Measurements from ENCODE around the gene DCC. TPM values are rescaled to one million over a fixed set of nuclear protein-coding genes. Genes with fewer than 3 reads are reported as not detected.

The DCC gene
- total and polyA plus RNA-seq, 2 donors (not counting 1 experiment from before 2014, with no cell fraction given): not detected

GRCh38 chr18:53375621-53376020 is 1035.6 kb downstream of the DCC start:
- ATAC-seq (ENCODE audit: low read depth) (no peak), DNase-seq (no peak)
- Mint-ChIP-seq H3K4me1 (no peaks in the 10 kb centered on the region), H3K4me3 (no peak overlapping the region), H3K27ac (no peak overlapping the region), H3K27me3 (no peaks in the 10 kb centered on the region), H3K9me3 (ENCODE audit: insufficient read depth) (no peaks in the 10 kb centered on the region)
- intact Hi-C loops (cut with micrococcal nuclease): no loop called here
- H3K4me1 ChIP-seq (ENCODE audit: control insufficient read depth in 2 of 2, insufficient read depth in 2 of 2, low read length in 2 of 2): no peaks in the 10 kb centered on the region
- H3K27ac ChIP-seq (ENCODE audit: low read length in 2 of 2): no peak overlapping the region
- TF ChIP-seq EZH2 (IDR thresholded peaks at IDR 0.05; ENCODE audit: borderline replicate concordance, insufficient read depth, low read depth, low read length, poor library complexity, severe bottlenecking) (no peak), CTCF (IDR thresholded peaks at IDR 0.05) (no peak)
- no peaks in the 10 kb centered on the region for H3K27me3 ChIP-seq (replicated peaks in 1 of 4; ENCODE audit: control extremely low read depth in 1 of 4, control insufficient read depth in 3 of 4, insufficient read depth in 4 of 4, low read length in 3 of 4)
- ChIA-PET POLR2A (no interaction called here), CTCF (no interaction called here)
- no peaks in the 10 kb centered on the region for H3K36me3 ChIP-seq (replicated peaks in 1 of 2; ENCODE audit: control extremely low read depth in 1 of 2, control insufficient read depth in 1 of 2, extremely low read depth in 1 of 2, insufficient read depth in 2 of 2, low read length in 1 of 2)
- H3K9me3 ChIP-seq (ENCODE audit: control extremely low read depth in 1 of 3, control insufficient read depth in 2 of 3, insufficient read depth in 1 of 3, low read length in 2 of 3): no peaks in the 10 kb centered on the region
- no peak overlapping the region for H3K9ac ChIP-seq (ENCODE audit: low read length)
- H4K20me1 ChIP-seq (ENCODE audit: control insufficient read depth, insufficient read depth, low read length, poor library complexity, severe bottlenecking): no peaks in the 10 kb centered on the region
- no peak overlapping the region for H2AFZ ChIP-seq (ENCODE audit: insufficient read depth, low read depth, low read length, poor library complexity, severe bottlenecking)
- H3K4me2 ChIP-seq (replicated peaks; ENCODE audit: low read depth, low read length, poor library complexity, severe bottlenecking): no peak overlapping the region
- H3K79me2 ChIP-seq (ENCODE audit: control insufficient read depth, insufficient read depth, low read length): no peaks in the 10 kb centered on the region
- no CpG with 5 or more reads among the region's 2 CpGs for WGBS (ENCODE audit: insufficient coverage)
- no peak overlapping the region for H3K4me3 ChIP-seq (ENCODE audit: control extremely low read depth in 1 of 5, extremely low read depth in 1 of 5, insufficient read depth in 1 of 5, low read depth in 2 of 5, low read length in 4 of 5)

- ChIA-PET CTCF (no interaction called here), POLR2A (no interaction called here)
- H3K9me3 ChIP-seq (ENCODE audit: control extremely low read depth in 1 of 3, control insufficient read depth in 2 of 3, insufficient read depth in 1 of 3, low read length in 2 of 3): no peaks in the 10 kb centered on the region
- intact Hi-C loops (cut with micrococcal nuclease): no loop called here
- WGBS (ENCODE audit: insufficient coverage): no CpG with 5 or more reads among the region's 1 CpG
- no peak overlapping the region for H3K4me2 ChIP-seq (replicated peaks; ENCODE audit: low read depth, low read length, poor library complexity, severe bottlenecking)
- no peaks in the 10 kb centered on the region for H3K27me3 ChIP-seq (replicated peaks in 1 of 4; ENCODE audit: control extremely low read depth in 1 of 4, control insufficient read depth in 3 of 4, insufficient read depth in 4 of 4, low read length in 3 of 4)
- no peaks in the 10 kb centered on the region for H3K4me1 Mint-ChIP-seq
- no peak overlapping the region for H2AFZ ChIP-seq (ENCODE audit: insufficient read depth, low read depth, low read length, poor library complexity, severe bottlenecking)
- ATAC-seq (ENCODE audit: low read depth) (no peak), DNase-seq (no peak)
- H3K27me3 Mint-ChIP-seq: no peaks in the 10 kb centered on the region
- H4K20me1 ChIP-seq (ENCODE audit: control insufficient read depth, insufficient read depth, low read length, poor library complexity, severe bottlenecking): no peaks in the 10 kb centered on the region
- H3K9ac ChIP-seq (ENCODE audit: low read length): no peak overlapping the region
- H3K9me3 Mint-ChIP-seq (ENCODE audit: insufficient read depth): no peaks in the 10 kb centered on the region
- H3K36me3 ChIP-seq (replicated peaks in 1 of 2; ENCODE audit: control extremely low read depth in 1 of 2, control insufficient read depth in 1 of 2, extremely low read depth in 1 of 2, insufficient read depth in 2 of 2, low read length in 1 of 2): no peaks in the 10 kb centered on the region
- H3K79me2 ChIP-seq (ENCODE audit: control insufficient read depth, insufficient read depth, low read length): no peaks in the 10 kb centered on the region
- no peak overlapping the region for H3K4me3 Mint-ChIP-seq
- TF ChIP-seq EZH2 (IDR thresholded peaks at IDR 0.05; ENCODE audit: borderline replicate concordance, insufficient read depth, low read depth, low read length, poor library complexity, severe bottlenecking) (no peak), CTCF (IDR thresholded peaks at IDR 0.05) (peak; percentile 55)
- no peak overlapping the region for H3K27ac ChIP-seq (ENCODE audit: low read length in 2 of 2)
- no peak overlapping the region for H3K4me3 ChIP-seq (ENCODE audit: control extremely low read depth in 1 of 5, extremely low read depth in 1 of 5, insufficient read depth in 1 of 5, low read depth in 2 of 5, low read length in 4 of 5)
- no peaks in the 10 kb centered on the region for H3K4me1 ChIP-seq (ENCODE audit: control insufficient read depth in 2 of 2, insufficient read depth in 2 of 2, low read length in 2 of 2)
- H3K27ac Mint-ChIP-seq: no peak overlapping the region
Observed at GRCh38 chr18:53380063-53380639, 1040.2 kb downstream of the DCC start.

Measured in B cell (primary cell).